ENCODE measurements around the gene KIF26A. TPM values are rescaled to one million over a fixed set of nuclear protein-coding genes. Genes with fewer than 3 reads are reported as not detected.

KIF26A gene
- total RNA-seq, 3 donors from 2014 or later: 1.4 to 4.6 (median 2.2) TPM

DNA sequence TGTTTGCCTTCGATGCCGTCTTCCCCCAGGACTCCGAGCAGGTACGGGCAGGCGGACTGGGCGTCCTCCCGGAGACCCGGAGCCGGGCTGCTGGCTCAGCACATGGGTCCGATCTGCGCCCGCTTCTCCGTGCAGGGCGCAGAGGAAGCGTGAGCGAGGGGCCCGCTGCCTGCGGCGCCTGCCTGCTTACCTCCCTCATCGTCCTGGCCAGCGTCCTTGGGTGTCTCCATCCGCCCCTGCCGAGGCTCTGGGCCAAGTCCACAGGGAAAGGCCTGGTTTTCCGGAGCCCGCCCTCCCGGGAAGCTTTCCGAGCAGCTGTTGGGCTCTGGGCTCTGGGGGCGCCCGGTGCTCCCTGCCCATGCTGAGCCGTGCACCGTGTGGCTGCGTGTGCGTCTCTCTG, 33.5 kb downstream of the KIF26A start:
- Histone ChIP-seq H3K4me3 (peak overlapping the region in 2 of 3 donors; percentile 25 to 39), H3K4me1 (no peaks in the 10 kb centered on the region), H3K27me3 (peaks cover 0 to 29% of the 10 kb centered on the region in 2 donors), H3K36me3 (no peaks in the 10 kb centered on the region), H3K9me3 (no peaks in the 10 kb centered on the region), H3K27ac (no peak overlapping the region)
- DNase-seq (ENCODE audit: low spot score in 2 of 2): no peak
- TF ChIP-seq, protein P1, sequence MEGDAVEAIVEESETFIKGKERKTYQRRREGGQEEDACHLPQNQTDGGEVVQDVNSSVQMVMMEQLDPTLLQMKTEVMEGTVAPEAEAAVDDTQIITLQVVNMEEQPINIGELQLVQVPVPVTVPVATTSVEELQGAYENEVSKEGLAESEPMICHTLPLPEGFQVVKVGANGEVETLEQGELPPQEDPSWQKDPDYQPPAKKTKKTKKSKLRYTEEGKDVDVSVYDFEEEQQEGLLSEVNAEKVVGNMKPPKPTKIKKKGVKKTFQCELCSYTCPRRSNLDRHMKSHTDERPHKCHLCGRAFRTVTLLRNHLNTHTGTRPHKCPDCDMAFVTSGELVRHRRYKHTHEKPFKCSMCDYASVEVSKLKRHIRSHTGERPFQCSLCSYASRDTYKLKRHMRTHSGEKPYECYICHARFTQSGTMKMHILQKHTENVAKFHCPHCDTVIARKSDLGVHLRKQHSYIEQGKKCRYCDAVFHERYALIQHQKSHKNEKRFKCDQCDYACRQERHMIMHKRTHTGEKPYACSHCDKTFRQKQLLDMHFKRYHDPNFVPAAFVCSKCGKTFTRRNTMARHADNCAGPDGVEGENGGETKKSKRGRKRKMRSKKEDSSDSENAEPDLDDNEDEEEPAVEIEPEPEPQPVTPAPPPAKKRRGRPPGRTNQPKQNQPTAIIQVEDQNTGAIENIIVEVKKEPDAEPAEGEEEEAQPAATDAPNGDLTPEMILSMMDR (IDR thresholded peaks at IDR 0.05): no peak
- no peak for TF ChIP-seq POLR2A (IDR thresholded peaks at IDR 0.05)
- TF ChIP-seq POLR2AphosphoS5 (IDR thresholded peaks at IDR 0.05): no peak
- intact Hi-C loops (cut with DNase I; ENCODE audit: low total_unique reads): no loop called here

DNA sequence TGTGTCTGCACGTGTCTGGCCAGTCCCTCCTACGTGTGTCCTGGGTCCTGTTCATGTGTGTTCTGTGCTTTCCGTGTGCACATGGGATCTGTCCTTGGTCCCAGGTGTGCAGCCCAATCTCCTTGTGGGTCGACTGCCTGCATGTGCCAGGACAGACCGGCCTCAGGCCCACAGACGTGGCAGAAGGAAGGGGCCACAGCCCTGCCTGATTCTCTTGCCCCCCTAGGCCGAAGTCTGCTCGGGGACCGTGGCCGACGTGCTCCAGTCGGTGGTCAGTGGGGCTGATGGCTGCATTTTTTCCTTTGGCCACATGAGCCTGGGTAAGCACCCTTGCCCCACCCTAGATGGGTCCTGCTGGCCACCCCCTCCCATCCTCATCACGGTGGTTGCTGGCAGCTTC, 34.0 kb downstream of the KIF26A start:
- Histone ChIP-seq H3K27ac (no peak overlapping the region), H3K4me3 (peak overlapping the region in 1 of 3 donors; percentile 25), H3K4me1 (no peaks in the 10 kb centered on the region), H3K36me3 (no peaks in the 10 kb centered on the region), H3K9me3 (no peaks in the 10 kb centered on the region), H3K27me3 (peaks cover 0 to 29% of the 10 kb centered on the region in 2 donors)
- TF ChIP-seq POLR2AphosphoS5 (IDR thresholded peaks at IDR 0.05) (no peak), POLR2A (IDR thresholded peaks at IDR 0.05) (no peak)
- TF ChIP-seq, protein P1 (IDR thresholded peaks at IDR 0.05): no peak
- intact Hi-C loops (cut with DNase I; ENCODE audit: low total_unique reads): no loop called here
- DNase-seq (ENCODE audit: low spot score in 2 of 2): no peak

DNA sequence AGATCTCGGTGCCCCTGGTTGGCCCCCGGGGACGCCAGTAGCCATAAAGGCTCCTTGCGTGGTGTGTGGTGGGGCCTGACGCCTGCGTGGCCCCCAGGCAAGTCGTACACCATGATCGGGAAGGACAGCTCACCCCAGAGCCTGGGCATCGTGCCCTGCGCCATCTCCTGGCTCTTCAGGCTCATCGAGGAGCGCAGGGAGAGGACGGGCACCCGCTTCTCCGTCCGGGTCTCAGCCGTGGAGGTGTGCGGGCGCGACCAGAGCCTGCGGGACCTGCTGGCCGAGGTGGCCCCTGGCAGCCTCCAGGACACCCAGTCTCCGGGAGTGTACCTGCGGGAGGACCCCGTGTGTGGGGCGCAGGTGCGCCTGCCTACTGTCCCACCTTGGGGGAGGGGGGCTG, 34.5 kb downstream of the KIF26A start:
- Histone ChIP-seq H3K9me3 (no peaks in the 10 kb centered on the region), H3K4me1 (no peaks in the 10 kb centered on the region), H3K27me3 (peaks cover 0 to 31% of the 10 kb centered on the region in 2 donors), H3K27ac (no peak overlapping the region), H3K4me3 (no peak overlapping the region), H3K36me3 (no peaks in the 10 kb centered on the region)
- no peak for DNase-seq (ENCODE audit: low spot score in 2 of 2)
- intact Hi-C loops (cut with DNase I; ENCODE audit: low total_unique reads): no loop called here
- TF ChIP-seq POLR2A (IDR thresholded peaks at IDR 0.05) (no peak), POLR2AphosphoS5 (IDR thresholded peaks at IDR 0.05) (no peak)
- TF ChIP-seq, protein P1 (IDR thresholded peaks at IDR 0.05): no peak

DNA sequence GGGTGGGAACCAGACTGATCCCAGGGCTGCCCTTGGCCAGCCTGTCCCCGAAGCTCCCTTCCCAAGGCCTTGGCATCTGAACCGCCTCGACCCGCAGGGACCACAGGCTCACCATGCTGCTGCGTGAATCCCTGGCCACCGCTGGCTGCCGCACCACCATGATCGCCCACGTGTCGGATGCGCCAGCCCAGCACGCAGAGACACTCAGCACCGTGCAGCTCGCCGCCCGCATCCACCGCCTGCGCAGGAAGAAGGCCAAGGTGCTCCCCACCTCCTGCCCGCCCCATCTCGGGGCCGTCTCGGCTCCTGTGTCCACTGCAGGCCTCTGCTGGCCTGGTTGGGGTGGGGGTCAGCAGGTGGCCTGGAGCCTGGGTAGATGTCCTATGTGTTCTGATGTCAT, 35.7 kb downstream of the KIF26A start:
- Histone ChIP-seq H3K27me3 (peaks cover 0 to 34% of the 10 kb centered on the region in 2 donors), H3K9me3 (no peaks in the 10 kb centered on the region), H3K4me1 (no peaks in the 10 kb centered on the region), H3K27ac (no peak overlapping the region), H3K36me3 (no peaks in the 10 kb centered on the region), H3K4me3 (no peak overlapping the region)
- no peak for DNase-seq (ENCODE audit: low spot score in 2 of 2)
- TF ChIP-seq POLR2AphosphoS5 (IDR thresholded peaks at IDR 0.05): no peak
- TF ChIP-seq, protein P1 (IDR thresholded peaks at IDR 0.05): no peak
- TF ChIP-seq POLR2A (IDR thresholded peaks at IDR 0.05): no peak
- intact Hi-C loops (cut with DNase I; ENCODE audit: low total_unique reads): no loop called here

DNA sequence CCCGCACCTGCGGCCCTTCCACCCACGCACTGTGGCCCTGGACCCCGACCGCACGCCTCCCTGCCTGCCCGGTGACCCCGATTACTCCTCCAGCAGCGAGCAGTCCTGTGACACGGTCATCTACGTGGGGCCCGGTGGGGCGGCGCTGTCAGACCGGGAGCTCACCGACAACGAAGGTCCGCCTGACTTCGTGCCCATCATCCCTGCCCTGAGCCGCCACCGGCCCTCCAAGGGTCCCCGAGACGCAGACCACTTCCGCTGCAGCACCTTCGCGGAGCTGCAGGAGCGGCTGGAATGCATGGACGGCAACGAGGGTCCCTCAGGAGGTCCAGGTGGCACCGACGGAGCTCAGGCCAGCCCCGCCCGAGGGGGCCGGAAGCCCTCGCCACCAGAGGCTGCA, 36.7 kb downstream of the KIF26A start:
- Histone ChIP-seq H3K36me3 (no peaks in the 10 kb centered on the region), H3K4me3 (no peak overlapping the region), H3K9me3 (no peaks in the 10 kb centered on the region), H3K27ac (no peak overlapping the region), H3K4me1 (no peaks in the 10 kb centered on the region), H3K27me3 (peaks cover 0 to 41% of the 10 kb centered on the region in 2 donors)
- intact Hi-C loops (cut with DNase I; ENCODE audit: low total_unique reads): no loop called here
- no peak for DNase-seq (ENCODE audit: low spot score in 2 of 2)
- TF ChIP-seq POLR2AphosphoS5 (IDR thresholded peaks at IDR 0.05) (no peak), POLR2A (IDR thresholded peaks at IDR 0.05) (no peak)
- TF ChIP-seq, protein P1 (IDR thresholded peaks at IDR 0.05): no peak

Data from breast epithelium (tissue), 4 donors.